Lung (tissue), 12 donors: Measurements from ENCODE around the gene TP73. TPM values are rescaled to one million over a fixed set of nuclear protein-coding genes. Genes with fewer than 3 reads are reported as not detected.

Experiments used
- ATAC-seq: fragments of 200-7000 bp; cut with Tn5 transposase; one replicate; pipeline ENCODE4 v1.9.1; 2020; ENCODE audit warnings: moderate number of reproducible peaks; ENCODE audit not compliant: insufficient read depth, low FRiP score
- DNase-seq, 3 donors: peaks; one replicate each; pipeline ENCODE4 v3.0.0-alpha.2; 2013 to 2017
- H3K27ac ChIP-seq, 2 donors: one replicate each; pipeline ENCODE4 v1.5.1; 2013; ENCODE audit warnings: mild to moderate bottlenecking in 2 of 2, moderate library complexity in 2 of 2, control low read depth in 1 of 2, inconsistent platforms in 1 of 2, low read depth in 1 of 2, low read length in 1 of 2
- H3K27me3 ChIP-seq, 3 donors: one replicate each; pipeline ENCODE4 v1.5.1; 2013; ENCODE audit warnings: low read length in 2 of 3; ENCODE audit not compliant: control insufficient read depth in 3 of 3, insufficient read depth in 3 of 3
- H3K36me3 ChIP-seq, 4 donors: one replicate each; pipeline ENCODE4 v1.5.1; 2013; ENCODE audit warnings: low read length in 4 of 4, mild to moderate bottlenecking in 1 of 4, moderate library complexity in 1 of 4; ENCODE audit not compliant: control insufficient read depth in 4 of 4, insufficient read depth in 4 of 4
- H3K4me1 ChIP-seq, 5 donors: one replicate each; pipeline ENCODE4 v1.5.1; 2013; ENCODE audit warnings: low read length in 5 of 5, mild to moderate bottlenecking in 2 of 5, moderate library complexity in 1 of 5; ENCODE audit not compliant: control insufficient read depth in 5 of 5, insufficient read depth in 5 of 5
- H3K4me3 ChIP-seq: one replicate; pipeline ENCODE4 v1.5.1; 2013; ENCODE audit warnings: mild to moderate bottlenecking, control low read depth, moderate library complexity
- H3K9ac ChIP-seq, 2 donors: one replicate each; pipeline ENCODE4 v1.5.1; 2013; ENCODE audit warnings: low read length in 2 of 2, control low read depth in 1 of 2; ENCODE audit not compliant: insufficient read depth in 1 of 2
- H3K9me3 ChIP-seq, 4 donors: one replicate each; pipeline ENCODE4 v1.5.1; 2013; ENCODE audit warnings: low read length in 3 of 4, mild to moderate bottlenecking in 1 of 4, moderate library complexity in 1 of 4; ENCODE audit not compliant: control insufficient read depth in 4 of 4, insufficient read depth in 3 of 4
- CTCF ChIP-seq: IDR thresholded peaks from 2 replicates; pipeline ENCODE4 v1.5.1; 2012; ENCODE audit warnings: mild to moderate bottlenecking; ENCODE audit errors: control extremely low read depth, extremely low read depth
- WGBS, 2 donors: extraction: QIAGEN DNeasy Blood & Tissue Kit; methylation state at CpG; one replicate each; pipeline ENCODE4 v1.1.7; 2013; 5-methylcytosine and 5-hydroxymethylcytosine counted together
- polyA plus RNA-seq, 2 donors: library from polyadenylated mRNA; stranded (reverse); fragments of 200-250 nt; gene quantifications; one replicate each; pipeline ENCODE4 v1.2.1, GENCODE V29; 2013
- total RNA-seq, 2 donors: library from RNA; depleted of rRNA in 1 of 2; stranded (reverse); fragments of >200 nt in 1 of 2; gene quantifications; one replicate each; pipeline ENCODE4 v1.2.1, GENCODE V29; 2014 to 2021
- donor health status: control.
- donor health status: control.
- donor health status: Bipolar disorder and iron deficiency.
- donor health status: healthy.
- donor health status: DM: yes; HTN: yes; CAD: no.

TP73 gene
- total and polyA plus RNA-seq, 4 donors = 1.7 to 12.3 (median 2.2) TPM

- ATAC-seq = no peak
- WGBS, 2 donors = 94 to 97% methylated on average over 48 to 50 of the region's 50 CpGs
- no peak for DNase-seq
Observed at GRCh38 chr1:3690282-3691065, 38.2 kb downstream of the TP73 start.

GRCh38 chr1:3691421-3692204 lies 39.3 kb downstream of the TP73 start:
- no peak overlapping the region for H3K4me3 ChIP-seq
- no peaks in the 10 kb centered on the region for H3K27me3 ChIP-seq
- TF ChIP-seq CTCF = no peak
- DNase-seq = no peak
- ATAC-seq = no peak
- H3K27ac ChIP-seq = no peak overlapping the region
- H3K9ac ChIP-seq = no peak overlapping the region
- H3K4me1 ChIP-seq = no peaks in the 10 kb centered on the region
- 87 to 91% methylated on average over 24 of the region's 24 CpGs for WGBS, 2 donors
- no peaks in the 10 kb centered on the region for H3K36me3 ChIP-seq
- no peaks in the 10 kb centered on the region for H3K9me3 ChIP-seq

More at GRCh38 chr1:3690282-3691065, 38.2 kb downstream of the TP73 start:
- H3K4me1 ChIP-seq = no peaks in the 10 kb centered on the region
- H3K36me3 ChIP-seq = no peaks in the 10 kb centered on the region
- no peaks in the 10 kb centered on the region for H3K9me3 ChIP-seq
- H3K27ac ChIP-seq = no peak overlapping the region
- H3K9ac ChIP-seq = no peak overlapping the region
- H3K27me3 ChIP-seq = no peaks in the 10 kb centered on the region
- no peak overlapping the region for H3K4me3 ChIP-seq
- TF ChIP-seq CTCF = no peak

DNA sequence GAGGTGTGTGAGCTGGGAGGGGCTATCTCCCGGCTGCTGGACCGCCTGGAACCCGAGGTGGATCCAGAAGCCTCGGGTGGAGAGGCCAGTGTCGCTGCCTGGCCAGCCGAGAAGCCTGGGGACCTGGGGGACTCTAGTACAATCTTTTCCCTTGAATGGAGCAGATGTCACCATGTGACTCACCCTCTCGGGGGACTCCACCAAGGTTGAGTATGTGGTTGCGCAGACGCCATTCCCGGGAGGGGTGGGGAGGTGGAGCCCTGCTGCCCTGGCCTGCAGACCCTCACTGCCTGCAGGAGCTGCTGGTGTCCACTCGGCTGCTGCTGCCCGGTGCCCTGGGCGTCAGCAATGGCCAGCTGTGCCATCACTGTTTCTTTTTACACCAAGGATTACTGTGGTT lies 40.3 kb downstream of the TP73 start:
- no peak overlapping the region for H3K9ac ChIP-seq
- no peak for TF ChIP-seq CTCF
- H3K4me1 ChIP-seq = no peaks in the 10 kb centered on the region
- no peaks in the 10 kb centered on the region for H3K9me3 ChIP-seq
- H3K4me3 ChIP-seq = no peak overlapping the region
- no peaks in the 10 kb centered on the region for H3K36me3 ChIP-seq
- H3K27ac ChIP-seq = no peak overlapping the region
- DNase-seq (no peak), ATAC-seq (no peak)
- peaks cover 0 to 4% (median 0%) of the 10 kb centered on the region in 3 donors for H3K27me3 ChIP-seq
- WGBS, 2 donors = 82% methylated on average over 13 of the region's 13 CpGs
